H1 (cell line): Measurements from ENCODE around the gene RIOK3. TPM values are rescaled to one million over a fixed set of nuclear protein-coding genes. Genes with fewer than 3 reads are reported as not detected.

ENCODE experiments used
- CHD7 ChIP-seq: fragments of 300-600 bp; sonication (generic); IDR thresholded peaks from 2 replicates; pipeline ENCODE4 v1.7.1; 2012; ENCODE audit warnings: low read length, moderate library complexity, mild to moderate bottlenecking, inconsistent platforms; ENCODE audit not compliant: insufficient replicate concordance
- HDAC2 ChIP-seq, 2 experiments: fragments of 300-600 bp in 1 of 2; sonication (generic) in 1 of 2; IDR thresholded peaks; 2 replicates each; pipeline ENCODE4 v1.6.1; 2011 to 2012; ENCODE audit warnings: low read depth in 2 of 2, low read length in 2 of 2, mild to moderate bottlenecking in 2 of 2, moderate library complexity in 2 of 2, borderline replicate concordance in 1 of 2, inconsistent platforms in 1 of 2
- RFX5 ChIP-seq: IDR thresholded peaks from 2 replicates; pipeline ENCODE4 v1.6.1; 2011; ENCODE audit warnings: low read depth, low read length, improper control_type of control experiment, borderline replicate concordance
- SAP30 ChIP-seq: fragments of 300-600 bp; sonication (generic); IDR thresholded peaks from 2 replicates; pipeline ENCODE4 v1.7.1; 2012; ENCODE audit warnings: low read length, moderate library complexity, mild to moderate bottlenecking, inconsistent platforms; ENCODE audit not compliant: insufficient read depth, insufficient replicate concordance
- SUZ12 ChIP-seq: fragments of 200-600 bp; sonication (generic); IDR thresholded peaks from 2 replicates; pipeline ENCODE4 v1.6.1; 2012; ENCODE audit warnings: mild to moderate bottlenecking, inconsistent platforms, low read length, moderate library complexity, mixed read lengths
- TAF1 ChIP-seq: IDR thresholded peaks from 2 replicates; pipeline ENCODE4 v1.6.1; 2011; ENCODE audit warnings: mild to moderate bottlenecking, low read depth, low read length
- ZNF274 ChIP-seq: IDR thresholded peaks from 2 replicates; pipeline ENCODE4 v1.7.0; 2012; ENCODE audit warnings: low read length, borderline replicate concordance; ENCODE audit errors: extremely low read depth
- polyA plus RNA-seq, 7 experiments: library from polyadenylated mRNA; depleted of rRNA in 3 of 7; stranded (reverse) in 5 of 7; unstranded in 2 of 7; fragments of >200 nt in 5 of 7; fragments of 200-250 nt in 2 of 7; gene quantifications; 1 replicate in 5 of 7; 2 replicates in 1 of 7; 4 replicates in 1 of 7; pipeline versions ENCODE4 v1.2.1 to v1.2.3, GENCODE V29; 2011 to 2013; ENCODE audit warnings: missing spikeins in 2 of 7, mixed read lengths in 2 of 7
- total RNA-seq: library from RNA; stranded (reverse); fragmentation: NEBNext Ultra II Directional; extraction: Animal tissue kit (Norgen Biotek cat#: 25700); gene quantifications from 2 replicates; pipeline ENCODE4 v1.2.1, GENCODE V29; 2021
- TF ChIP-seq, protein P1 (sequence below): IDR thresholded peaks from 2 replicates; pipeline ENCODE4 v1.6.1; 2011; ENCODE audit warnings: low read length, improper control_type of control experiment
- TF ChIP-seq, protein P2 (sequence below): IDR thresholded peaks from 2 replicates; pipeline ENCODE4 v1.6.1; 2011; ENCODE audit warnings: low read depth, mild to moderate bottlenecking, low read length; ENCODE audit not compliant: insufficient read depth

RIOK3 gene
- total and polyA plus RNA-seq, 2 of the 8 experiments (the other 6 are each of a cell fraction or from before 2014, with no cell fraction given): 7.5 to 24.3 TPM

- TF ChIP-seq CHD7: no peak
- no peak for TF ChIP-seq HDAC2 (IDR thresholded peaks at IDR 0.05; ENCODE audit: borderline replicate concordance in 1 of 2, low read depth in 2 of 2, low read length in 2 of 2)
- TF ChIP-seq, protein P1, sequence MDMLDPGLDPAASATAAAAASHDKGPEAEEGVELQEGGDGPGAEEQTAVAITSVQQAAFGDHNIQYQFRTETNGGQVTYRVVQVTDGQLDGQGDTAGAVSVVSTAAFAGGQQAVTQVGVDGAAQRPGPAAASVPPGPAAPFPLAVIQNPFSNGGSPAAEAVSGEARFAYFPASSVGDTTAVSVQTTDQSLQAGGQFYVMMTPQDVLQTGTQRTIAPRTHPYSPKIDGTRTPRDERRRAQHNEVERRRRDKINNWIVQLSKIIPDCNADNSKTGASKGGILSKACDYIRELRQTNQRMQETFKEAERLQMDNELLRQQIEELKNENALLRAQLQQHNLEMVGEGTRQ: no peak
- TF ChIP-seq, protein P2, sequence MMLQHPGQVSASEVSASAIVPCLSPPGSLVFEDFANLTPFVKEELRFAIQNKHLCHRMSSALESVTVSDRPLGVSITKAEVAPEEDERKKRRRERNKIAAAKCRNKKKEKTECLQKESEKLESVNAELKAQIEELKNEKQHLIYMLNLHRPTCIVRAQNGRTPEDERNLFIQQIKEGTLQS: no peak
- TF ChIP-seq TAF1: no peak
- TF ChIP-seq SAP30: no peak
- TF ChIP-seq RFX5: no peak
- no peak for TF ChIP-seq SUZ12
- no peak for TF ChIP-seq ZNF274
These were observed 3.7 kb downstream of the RIOK3 start (continued) for GRCh38 chr18:23456835-23457234.
